ENCODE measurements around the gene COBL.

COBL gene

GRCh38 chr7:51068401-51068800 is 248.2 kb downstream of the COBL start:
- TF ChIP-seq EP300 (IDR thresholded peaks at IDR 0.05; ENCODE audit: borderline replicate concordance): no peak
- TF ChIP-seq TEAD4 (IDR thresholded peaks at IDR 0.05): no peak
- no peak for TF ChIP-seq ZBTB7A (IDR thresholded peaks at IDR 0.05; ENCODE audit: low read depth)
- no peak for TF ChIP-seq RAD21 (IDR thresholded peaks at IDR 0.05; ENCODE audit: low read depth)
- TF ChIP-seq TCF12 (IDR thresholded peaks at IDR 0.05; ENCODE audit: low read depth): no peak
- TF ChIP-seq EGR1 (IDR thresholded peaks at IDR 0.05): no peak

DNA sequence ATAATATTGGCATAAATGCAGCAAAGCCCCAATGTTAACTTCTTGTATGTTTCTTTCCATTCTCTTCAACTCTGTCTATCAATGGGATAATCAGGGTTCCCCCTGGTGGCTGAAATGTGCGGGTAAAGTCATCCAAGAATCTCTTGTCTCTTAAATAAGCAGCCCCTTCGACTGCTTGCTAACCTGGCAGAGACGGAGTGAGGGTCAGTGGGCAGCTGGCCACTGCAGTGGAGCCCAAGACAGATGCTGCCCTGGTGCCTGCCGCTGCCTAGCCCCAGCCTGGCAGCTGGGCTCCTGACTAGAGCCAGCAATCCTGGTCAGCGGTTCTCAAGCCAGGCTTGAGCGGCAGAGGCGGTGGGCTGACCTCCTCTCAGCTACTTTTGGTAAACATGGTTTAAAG is 248.9 kb downstream of the COBL start:
- peak; percentile 67 for TF ChIP-seq RAD21 (IDR thresholded peaks at IDR 0.05; ENCODE audit: low read depth)
- TF ChIP-seq EGR1 (IDR thresholded peaks at IDR 0.05): no peak
- TF ChIP-seq TEAD4 (IDR thresholded peaks at IDR 0.05): peak; percentile 79

GRCh38 chr7:51067258-51067657 is 249.4 kb downstream of the COBL start:
- no peak for TF ChIP-seq FOXM1 (IDR thresholded peaks at IDR 0.05; ENCODE audit: borderline replicate concordance, low read depth)
- no peak for TF ChIP-seq MAX (IDR thresholded peaks at IDR 0.05)
- TF ChIP-seq CEBPB (IDR thresholded peaks at IDR 0.05): no peak
- TF ChIP-seq YY1 (IDR thresholded peaks at IDR 0.05; ENCODE audit: low read depth): no peak
- TF ChIP-seq RAD21 (IDR thresholded peaks at IDR 0.05; ENCODE audit: low read depth): no peak
- TF ChIP-seq TAF1 (IDR thresholded peaks at IDR 0.05; ENCODE audit: low read depth): no peak
- TF ChIP-seq EGR1 (IDR thresholded peaks at IDR 0.05): no peak
- no peak for TF ChIP-seq ZBTB7A (IDR thresholded peaks at IDR 0.05; ENCODE audit: low read depth)
- no peak for TF ChIP-seq USF1 (IDR thresholded peaks at IDR 0.05)
- no peak for TF ChIP-seq TCF12 (IDR thresholded peaks at IDR 0.05; ENCODE audit: low read depth)
- no peak for TF ChIP-seq NFIC (IDR thresholded peaks at IDR 0.05)
- TF ChIP-seq CREB1 (IDR thresholded peaks at IDR 0.05; ENCODE audit: low read depth): no peak
- no peak for TF ChIP-seq REST (IDR thresholded peaks at IDR 0.05; ENCODE audit: low read depth)
- TF ChIP-seq TEAD4 (IDR thresholded peaks at IDR 0.05): no peak
- TF ChIP-seq EP300 (IDR thresholded peaks at IDR 0.05; ENCODE audit: borderline replicate concordance): no peak

GRCh38 chr7:51066405-51066882 is 250.2 kb downstream of the COBL start:
- no peak for TF ChIP-seq EGR1 (IDR thresholded peaks at IDR 0.05)
- no peak for TF ChIP-seq NFIC (IDR thresholded peaks at IDR 0.05)
- TF ChIP-seq TAF1 (IDR thresholded peaks at IDR 0.05; ENCODE audit: low read depth): no peak
- no peak for TF ChIP-seq RAD21 (IDR thresholded peaks at IDR 0.05; ENCODE audit: low read depth)
- no peak for TF ChIP-seq YY1 (IDR thresholded peaks at IDR 0.05; ENCODE audit: low read depth)
- no peak for TF ChIP-seq EP300 (IDR thresholded peaks at IDR 0.05; ENCODE audit: borderline replicate concordance)
- TF ChIP-seq REST (IDR thresholded peaks at IDR 0.05; ENCODE audit: low read depth): no peak
- no peak for TF ChIP-seq TCF12 (IDR thresholded peaks at IDR 0.05; ENCODE audit: low read depth)
- TF ChIP-seq MAX (IDR thresholded peaks at IDR 0.05): no peak

- no peak for TF ChIP-seq EP300 (IDR thresholded peaks at IDR 0.05; ENCODE audit: borderline replicate concordance)
- TF ChIP-seq TEAD4 (IDR thresholded peaks at IDR 0.05): no peak
- no peak for TF ChIP-seq RAD21 (IDR thresholded peaks at IDR 0.05; ENCODE audit: low read depth)
- no peak for TF ChIP-seq CREB1 (IDR thresholded peaks at IDR 0.05; ENCODE audit: low read depth)
- TF ChIP-seq USF1 (IDR thresholded peaks at IDR 0.05): no peak
- TF ChIP-seq TAF1 (IDR thresholded peaks at IDR 0.05; ENCODE audit: low read depth): no peak
- TF ChIP-seq EGR1 (IDR thresholded peaks at IDR 0.05): no peak
- TF ChIP-seq NFIC (IDR thresholded peaks at IDR 0.05): no peak
These were observed 250.8 kb downstream of the COBL start for GRCh38 chr7:51065766-51066165.

GRCh38 chr7:51064688-51065087 is 251.9 kb downstream of the COBL start:
- no peak for TF ChIP-seq TCF12 (IDR thresholded peaks at IDR 0.05; ENCODE audit: low read depth)
- no peak for TF ChIP-seq EP300 (IDR thresholded peaks at IDR 0.05; ENCODE audit: borderline replicate concordance)
- TF ChIP-seq USF1 (IDR thresholded peaks at IDR 0.05): no peak
